HG03108 (cell line): ENCODE measurements around the gene COX20.
A peak's percentile ranks its signal among the peaks of the same experiment; 100 is the strongest.
"Not testable (repeated sequence)": the region's sequence is repeated elsewhere in the genome, so short reads cannot be mapped to it uniquely, and the experiment has no call there.

Experiments
- ATAC-seq: cut with Tn5 transposase; IDR thresholded peaks from one replicate; pipeline ENCODE4 v1.9.1; 2021; ENCODE audit warnings: moderate library complexity; ENCODE audit not compliant: unreplicated experiment

The COX20 gene

DNA sequence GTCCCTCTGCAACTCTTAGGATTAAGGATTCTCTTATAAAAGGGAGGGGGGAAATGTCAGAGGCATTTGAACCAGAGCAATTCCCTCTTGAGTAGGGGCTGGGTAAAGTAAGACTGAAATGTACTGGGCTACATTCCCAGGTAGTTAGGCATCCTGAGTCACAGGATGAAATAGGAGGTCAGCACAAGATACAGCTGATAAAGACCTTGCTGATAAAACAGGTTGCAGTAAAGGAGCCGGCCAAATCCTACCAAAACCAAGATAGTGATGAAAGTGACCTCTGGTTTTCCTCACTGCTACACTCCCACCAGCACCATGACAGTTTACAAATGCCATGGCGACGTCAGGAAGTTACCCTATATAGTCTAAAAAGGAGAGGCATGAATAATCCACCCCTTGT, 14.3 kb upstream of the COX20 start:
- ATAC-seq: no peak

DNA sequence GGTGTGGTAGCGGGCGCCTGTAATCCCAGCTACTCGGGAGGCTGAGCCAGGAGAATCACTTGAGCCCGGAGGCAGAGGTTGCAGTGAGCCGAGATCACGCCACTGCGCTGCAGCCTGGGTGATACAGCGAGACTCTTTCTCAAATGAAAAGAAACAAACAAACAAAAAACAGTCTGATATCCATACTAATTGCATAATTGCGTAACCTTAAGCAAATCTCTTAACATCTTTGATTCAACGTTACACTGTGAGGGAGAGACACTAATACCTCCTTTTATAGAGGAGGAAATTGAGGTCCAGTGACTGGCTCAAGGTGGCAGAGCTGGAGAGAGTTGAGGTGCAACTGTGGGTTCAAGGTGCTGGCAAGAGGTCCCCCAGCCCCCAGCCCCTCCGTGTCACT, 12.6 kb upstream of the COX20 start:
- ATAC-seq: no peak

- no peak for ATAC-seq
Measured at GRCh38 chr1:244826712-244827111, 8.7 kb upstream of the COX20 start.

- ATAC-seq: no peak
Measured at GRCh38 chr1:244830639-244831038, 4.8 kb upstream of the COX20 start.

- not testable (repeated sequence) for ATAC-seq
Measured at GRCh38 chr1:244833260-244833659, 2.2 kb upstream of the COX20 start.

DNA sequence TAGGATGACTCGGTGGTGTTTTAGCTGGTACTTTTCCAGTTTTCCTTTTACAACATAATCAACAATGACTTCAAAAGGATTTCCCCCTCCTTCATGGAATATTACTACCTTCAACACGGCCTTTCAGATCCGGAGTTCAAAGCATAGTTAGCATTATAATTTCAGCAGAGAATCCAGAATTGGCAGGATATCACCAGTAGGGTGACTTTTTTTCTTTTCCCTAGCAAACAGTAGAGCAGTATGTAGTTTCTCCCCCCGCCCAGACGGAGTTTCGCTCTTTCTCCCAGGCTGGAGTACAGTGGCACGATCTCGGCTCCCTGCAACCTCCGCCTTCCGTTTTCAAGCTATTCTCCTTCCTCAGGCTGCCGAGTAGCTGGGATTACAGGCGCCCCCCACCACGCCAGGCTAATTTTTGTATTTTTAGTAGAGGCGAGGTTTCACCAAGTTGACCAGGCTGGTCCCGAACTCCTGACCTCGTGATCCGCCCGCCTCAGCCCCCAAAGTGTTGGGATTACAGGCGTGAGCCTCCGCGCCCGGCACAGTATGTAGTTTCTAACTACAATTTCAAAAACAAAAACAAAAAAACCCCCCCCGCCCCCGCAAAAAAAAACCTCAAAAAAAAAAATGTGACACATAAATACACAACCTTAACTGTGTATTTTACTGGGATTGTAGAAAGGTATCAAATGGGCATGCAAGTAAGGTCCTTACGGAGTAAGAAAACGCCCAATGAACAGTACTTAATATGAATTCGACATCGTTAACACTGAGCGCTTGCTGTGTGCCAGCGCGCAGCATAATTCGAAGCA, 1.5 kb upstream of the COX20 start:
- ATAC-seq: peak; percentile 11

DNA sequence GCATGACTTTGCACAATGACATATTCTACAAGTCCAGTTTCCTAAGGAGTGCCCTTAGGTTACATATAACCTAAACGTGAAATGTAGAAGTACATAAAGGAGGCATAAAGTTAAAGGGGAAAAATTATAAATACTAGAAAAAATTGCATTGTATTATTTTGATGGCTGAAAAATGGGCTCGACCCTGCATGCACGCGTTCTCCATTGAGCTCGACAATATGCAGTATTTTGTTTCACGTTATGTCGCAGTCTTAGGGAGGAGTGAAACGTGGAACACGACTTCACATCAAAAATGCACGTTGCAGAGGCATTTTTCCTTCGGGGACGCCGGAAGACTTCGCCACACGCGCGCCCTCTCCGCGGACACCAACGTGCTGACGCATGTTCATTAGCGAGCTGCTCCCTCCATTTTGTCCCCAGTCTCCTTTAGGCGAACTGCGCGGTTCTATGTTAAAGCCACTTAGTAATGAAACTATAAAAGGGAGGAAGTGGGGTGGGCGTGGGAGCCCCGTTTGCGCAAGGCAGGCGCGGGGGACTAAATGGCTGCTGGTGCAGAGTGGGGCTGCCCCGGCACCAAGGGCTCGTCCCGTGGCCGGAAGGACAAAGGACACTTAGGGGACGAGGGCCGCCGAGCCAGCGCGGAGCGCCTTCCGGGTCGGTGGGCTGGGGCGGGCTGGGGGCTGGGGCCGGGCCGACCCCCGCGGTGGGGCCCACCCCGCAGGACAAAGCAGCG, 749 bp upstream of the COX20 start:
- ATAC-seq: peak; percentile 60

- no peak for ATAC-seq
Measured at GRCh38 chr1:244836135-244836521, 670 bp downstream of the COX20 start.

- no peak for ATAC-seq
Measured at GRCh38 chr1:244836584-244836983, 1.1 kb downstream of the COX20 start.

- no peak for ATAC-seq
Measured at GRCh38 chr1:244837597-244838258, 2.3 kb downstream of the COX20 start.

GRCh38 chr1:244839656-244840055, 4.2 kb downstream of the COX20 start:
- no peak for ATAC-seq

DNA sequence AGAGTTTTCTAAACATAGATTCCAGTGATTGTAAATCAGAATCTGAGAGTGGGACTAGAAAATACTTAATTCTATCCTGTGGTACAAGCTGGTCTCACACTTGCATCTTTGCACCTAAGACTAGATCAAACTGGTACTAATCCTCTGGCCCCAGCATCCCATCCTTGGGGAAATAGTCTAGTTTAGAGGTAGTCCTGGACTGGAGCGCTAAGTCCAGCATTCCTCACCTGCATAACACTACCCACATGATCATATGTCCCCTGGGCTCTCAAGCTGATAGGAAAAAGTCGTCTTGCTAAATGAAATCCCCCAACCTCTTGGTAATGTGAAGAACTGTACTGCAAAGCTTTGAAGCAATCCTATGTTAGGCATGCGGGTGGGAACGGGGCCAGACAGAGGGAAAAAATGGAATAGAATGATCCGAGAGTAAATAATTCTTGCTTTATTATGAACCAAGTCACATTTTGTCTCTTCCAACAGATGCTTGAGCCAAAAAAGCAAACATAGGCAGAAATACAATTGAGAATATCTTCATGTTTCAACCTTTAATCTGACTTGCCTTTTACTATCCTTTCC, 4.8 kb downstream of the COX20 start:
- no peak for ATAC-seq

GRCh38 chr1:244841273-244841927, 5.9 kb downstream of the COX20 start:
- no peak for ATAC-seq

- ATAC-seq: no peak
Measured at GRCh38 chr1:244843148-244843978, 7.9 kb downstream of the COX20 start.

GRCh38 chr1:244844155-244845121, 9.0 kb downstream of the COX20 start:
- ATAC-seq: no peak

DNA sequence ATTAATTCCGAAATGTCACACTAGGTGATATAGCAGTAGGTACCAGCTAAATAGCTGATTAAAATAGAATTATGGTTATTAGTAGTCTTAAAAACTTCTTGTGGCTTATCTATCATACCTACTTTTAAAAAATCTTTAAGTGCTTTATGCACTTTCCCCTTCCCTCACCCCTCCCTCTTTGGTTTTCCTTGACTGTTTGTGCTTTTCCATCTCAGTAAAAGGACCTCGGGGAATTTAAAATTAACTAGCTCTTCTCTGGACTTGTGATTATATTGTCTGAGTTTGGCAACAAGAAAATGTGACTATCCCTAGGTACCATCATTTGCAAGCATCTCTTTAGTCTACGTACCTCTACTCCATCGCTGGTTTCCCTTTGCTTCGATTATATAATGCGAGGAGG, 11.2 kb downstream of the COX20 start:
- ATAC-seq: no peak

DNA sequence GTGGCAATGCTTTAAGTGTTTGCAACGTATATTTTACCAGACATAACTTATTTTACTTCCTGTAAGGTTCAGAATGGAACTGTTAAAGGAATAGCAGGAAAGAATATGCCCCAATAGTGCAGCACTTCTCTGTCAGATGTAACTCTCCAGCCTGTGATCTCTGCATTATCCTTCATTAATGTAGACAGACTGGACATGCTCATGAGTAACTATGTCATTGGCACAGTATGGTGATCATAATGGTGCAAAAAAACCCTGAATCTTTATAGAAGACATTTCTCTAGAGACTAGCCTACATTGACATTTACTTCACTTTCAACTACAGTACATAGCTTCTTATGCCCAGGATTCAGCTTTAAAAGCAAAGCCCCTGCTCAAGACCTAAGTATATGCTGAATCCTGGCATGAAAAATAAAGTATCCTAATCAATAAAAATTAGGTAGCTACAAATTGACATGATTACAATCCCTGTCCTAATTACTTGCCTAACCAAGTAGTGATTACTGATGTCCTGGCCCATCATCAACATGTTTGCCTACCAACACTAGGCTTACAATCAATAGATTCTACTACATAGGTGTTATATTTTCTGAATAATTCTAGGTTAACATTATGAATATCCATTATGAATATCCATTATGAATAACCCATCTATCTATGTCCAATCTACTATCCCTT, 13.9 kb downstream of the COX20 start:
- no peak for ATAC-seq

DNA sequence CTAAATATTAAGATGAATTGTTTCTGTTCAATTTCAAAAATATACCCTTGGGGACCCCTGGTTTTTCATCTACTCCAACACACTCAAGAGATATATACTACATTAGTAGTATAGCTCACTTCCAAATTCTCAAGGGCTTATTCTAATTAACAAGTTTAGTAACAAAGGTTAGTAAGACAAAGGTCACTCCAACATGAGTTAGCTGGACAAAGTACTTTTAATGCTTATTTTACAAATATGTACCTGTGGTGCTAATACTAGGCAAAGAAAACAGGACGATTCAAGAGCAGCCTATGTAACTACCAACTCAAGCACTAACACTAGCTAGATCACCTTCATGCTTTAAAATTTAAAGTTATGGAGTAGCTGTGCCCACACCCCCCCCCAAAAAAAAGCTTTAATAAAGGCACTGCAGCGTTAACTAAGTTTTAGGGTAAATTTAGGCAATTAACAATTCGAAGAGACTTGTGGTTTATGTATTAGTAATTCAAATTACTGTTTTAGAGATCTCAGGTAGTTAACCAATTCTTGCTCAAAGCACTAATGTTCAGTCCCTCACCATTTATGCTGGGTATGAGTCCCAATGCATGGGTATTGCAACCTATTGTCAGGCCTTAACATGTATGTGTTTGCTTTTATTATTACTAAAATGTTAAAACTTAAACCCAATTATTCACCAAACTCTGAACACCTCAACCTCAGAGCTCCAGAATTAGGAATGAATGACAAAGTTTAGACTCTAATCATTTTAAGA, 14.8 kb downstream of the COX20 start:
- ATAC-seq: no peak
